ENCODE results near the gene SLCO2B1. TPM values are rescaled to one million over a fixed set of nuclear protein-coding genes. Genes with fewer than 3 reads are reported as not detected.

Gene SLCO2B1
- total RNA-seq, 1 experiment from 2014 or later, result 277 TPM

- Histone ChIP-seq H3K27me3 (replicated peaks; ENCODE audit: control insufficient read depth, insufficient read depth, low read length) (no peaks in the 10 kb centered on the region), H3K9me3 (no peaks in the 10 kb centered on the region), H3K4me3 (ENCODE audit: low read depth, low read length) (no peak overlapping the region), H3K4me1 (peaks cover 91% of the 10 kb centered on the region), H3K36me3 (ENCODE audit: control insufficient read depth, insufficient read depth, low read length) (no peaks in the 10 kb centered on the region)
- Mint-ChIP-seq H3K4me1 (ENCODE audit: low read depth, unreplicated experiment) (peaks cover 59% of the 10 kb centered on the region), H3K27me3 (ENCODE audit: insufficient read depth, unreplicated experiment) (no peaks in the 10 kb centered on the region), H3K36me3 (ENCODE audit: insufficient read depth, unreplicated experiment) (peaks cover 12% of the 10 kb centered on the region), H3K27ac (ENCODE audit: unreplicated experiment) (peak overlapping the region; percentile 75), H3K9me3 (ENCODE audit: unreplicated experiment) (no peaks in the 10 kb centered on the region), H3K4me3 (ENCODE audit: unreplicated experiment) (no peak overlapping the region)
- CTCF ChIA-PET, result interaction anchor here (0.9 to 11.4 kb wide), 7 partner anchors 7 to 98 kb away, joined by 3 to 887 read pairs (median 86); partner anchors contain the start of gene TPBGL
- no peak for DNase-seq
- POLR2A ChIA-PET, result interaction anchor here (0.6 to 3.9 kb wide), 6 partner anchors 8 to 57 kb away, joined by 3 to 43 read pairs (median 6); no protein-coding TSS in a partner anchor
- BruUV-seq (replicated peaks), result no TSS peak
- TF ChIP-seq, protein P1, sequence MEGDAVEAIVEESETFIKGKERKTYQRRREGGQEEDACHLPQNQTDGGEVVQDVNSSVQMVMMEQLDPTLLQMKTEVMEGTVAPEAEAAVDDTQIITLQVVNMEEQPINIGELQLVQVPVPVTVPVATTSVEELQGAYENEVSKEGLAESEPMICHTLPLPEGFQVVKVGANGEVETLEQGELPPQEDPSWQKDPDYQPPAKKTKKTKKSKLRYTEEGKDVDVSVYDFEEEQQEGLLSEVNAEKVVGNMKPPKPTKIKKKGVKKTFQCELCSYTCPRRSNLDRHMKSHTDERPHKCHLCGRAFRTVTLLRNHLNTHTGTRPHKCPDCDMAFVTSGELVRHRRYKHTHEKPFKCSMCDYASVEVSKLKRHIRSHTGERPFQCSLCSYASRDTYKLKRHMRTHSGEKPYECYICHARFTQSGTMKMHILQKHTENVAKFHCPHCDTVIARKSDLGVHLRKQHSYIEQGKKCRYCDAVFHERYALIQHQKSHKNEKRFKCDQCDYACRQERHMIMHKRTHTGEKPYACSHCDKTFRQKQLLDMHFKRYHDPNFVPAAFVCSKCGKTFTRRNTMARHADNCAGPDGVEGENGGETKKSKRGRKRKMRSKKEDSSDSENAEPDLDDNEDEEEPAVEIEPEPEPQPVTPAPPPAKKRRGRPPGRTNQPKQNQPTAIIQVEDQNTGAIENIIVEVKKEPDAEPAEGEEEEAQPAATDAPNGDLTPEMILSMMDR (IDR thresholded peaks at IDR 0.05; ENCODE audit: insufficient read depth in 1 of 2, low read depth in 1 of 2, low read length in 1 of 2, severe bottlenecking in 1 of 2, unreplicated experiment in 1 of 2), result no peak
- intact Hi-C loops (cut with micrococcal nuclease; ENCODE audit: unreplicated experiment), result no loop called here
Observed at GRCh38 chr11:75147875-75148263, 3.0 kb upstream of the SLCO2B1 start.

DNA sequence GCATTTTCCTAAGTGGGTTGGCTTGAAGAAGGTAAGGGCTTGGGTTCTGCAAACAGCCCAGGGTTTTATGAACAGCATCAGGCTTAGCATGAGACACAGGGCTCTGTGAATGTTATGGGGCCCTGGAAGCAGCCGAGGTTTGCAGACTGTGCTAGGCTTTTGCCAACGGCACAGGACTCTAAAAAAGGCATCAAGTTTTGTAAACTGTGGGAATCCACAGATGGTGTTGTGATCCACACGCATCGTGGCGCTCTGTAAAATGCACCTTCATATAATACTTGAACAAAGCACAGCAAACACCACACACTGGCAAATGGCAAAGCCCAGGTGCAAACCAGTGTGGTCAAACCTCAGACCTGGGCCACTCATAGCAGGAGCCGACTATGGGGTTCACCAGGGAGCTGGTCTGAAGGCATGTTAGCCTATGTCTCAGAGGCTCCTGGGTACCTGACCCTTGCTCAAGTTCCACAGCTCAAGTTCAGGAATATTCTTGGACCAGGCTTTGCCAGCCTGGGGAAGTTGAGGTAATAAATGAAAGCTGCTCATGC, 2.4 kb upstream of the SLCO2B1 start:
- Histone ChIP-seq H3K27me3 (replicated peaks; ENCODE audit: control insufficient read depth, insufficient read depth, low read length) (no peaks in the 10 kb centered on the region), H3K4me3 (ENCODE audit: low read depth, low read length) (no peak overlapping the region), H3K36me3 (ENCODE audit: control insufficient read depth, insufficient read depth, low read length) (no peaks in the 10 kb centered on the region), H3K4me1 (peaks cover 91% of the 10 kb centered on the region), H3K9me3 (no peaks in the 10 kb centered on the region)
- TF ChIP-seq, protein P1 (IDR thresholded peaks at IDR 0.05; ENCODE audit: insufficient read depth in 1 of 2, low read depth in 1 of 2, low read length in 1 of 2, severe bottlenecking in 1 of 2, unreplicated experiment in 1 of 2), result no peak
- H3K27ac Mint-ChIP-seq (ENCODE audit: unreplicated experiment), result no peak overlapping the region
- H3K36me3 Mint-ChIP-seq (ENCODE audit: insufficient read depth, unreplicated experiment), result peaks cover 12% of the 10 kb centered on the region
- H3K4me1 Mint-ChIP-seq (ENCODE audit: low read depth, unreplicated experiment), result peaks cover 58% of the 10 kb centered on the region
- POLR2A ChIA-PET, result no interaction called here
- CTCF ChIA-PET, result interaction anchor here (1.5 kb wide), 1 partner anchor 56 kb away, joined by 4 read pairs; no protein-coding TSS in a partner anchor
- H3K9me3 Mint-ChIP-seq (ENCODE audit: unreplicated experiment), result no peaks in the 10 kb centered on the region
- intact Hi-C loops (cut with micrococcal nuclease; ENCODE audit: unreplicated experiment), result no loop called here
- no peaks in the 10 kb centered on the region for H3K27me3 Mint-ChIP-seq (ENCODE audit: insufficient read depth, unreplicated experiment)
- DNase-seq, result no peak
- no peak overlapping the region for H3K4me3 Mint-ChIP-seq (ENCODE audit: unreplicated experiment)
- BruUV-seq (replicated peaks), result no TSS peak

DNA sequence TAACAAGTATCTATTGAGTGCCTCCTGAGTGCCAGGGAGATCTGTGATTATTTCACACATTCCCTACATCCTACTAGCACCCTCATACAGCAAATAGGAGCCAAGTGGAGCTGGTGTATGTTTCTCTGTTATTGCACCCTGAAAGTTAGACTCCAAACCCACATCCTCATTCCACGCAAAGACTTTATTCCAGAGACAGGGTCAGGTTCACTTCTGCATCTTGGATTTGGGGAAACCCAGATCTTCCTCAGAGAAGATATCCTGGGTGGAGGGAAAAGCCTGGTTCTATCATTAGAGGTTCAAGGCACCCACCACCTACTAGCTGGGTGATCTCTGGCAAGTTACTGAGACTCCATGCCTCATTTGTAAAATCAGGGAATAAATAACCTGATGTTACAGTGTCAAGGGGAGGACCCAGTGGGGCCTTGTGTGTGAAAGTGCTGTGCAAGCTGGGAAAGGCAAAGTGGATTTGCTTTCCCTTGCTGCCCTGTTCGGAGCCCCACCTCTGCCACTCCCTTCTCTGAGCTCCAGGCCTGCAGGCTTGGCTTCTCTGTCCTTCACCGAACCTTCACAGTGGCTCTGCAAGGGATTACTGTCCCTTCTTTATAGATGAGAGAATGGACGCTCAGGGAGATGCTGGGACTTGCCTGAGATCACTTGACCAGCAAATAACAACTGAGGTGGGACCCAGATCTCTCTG, 991 bp upstream of the SLCO2B1 start:
- ChIA-PET POLR2A (interaction anchor here (0.9 kb wide), 1 partner anchor 10 kb away, joined by 3 read pairs; no protein-coding TSS in a partner anchor), CTCF (interaction anchor here (0.8 to 7.1 kb wide), 6 partner anchors 9 to 99 kb away, joined by 3 to 101 read pairs (median 5); no protein-coding TSS in a partner anchor)
- BruUV-seq (replicated peaks), result no TSS peak
- Mint-ChIP-seq H3K27me3 (ENCODE audit: insufficient read depth, unreplicated experiment) (no peaks in the 10 kb centered on the region), H3K36me3 (ENCODE audit: insufficient read depth, unreplicated experiment) (peaks cover 12% of the 10 kb centered on the region), H3K27ac (ENCODE audit: unreplicated experiment) (peak overlapping the region; percentile 5), H3K4me3 (ENCODE audit: unreplicated experiment) (no peak overlapping the region), H3K4me1 (ENCODE audit: low read depth, unreplicated experiment) (peaks cover 58% of the 10 kb centered on the region), H3K9me3 (ENCODE audit: unreplicated experiment) (no peaks in the 10 kb centered on the region)
- no peaks in the 10 kb centered on the region for H3K9me3 ChIP-seq
- peaks cover 99% of the 10 kb centered on the region for H3K4me1 ChIP-seq
- TF ChIP-seq, protein P1 (IDR thresholded peaks at IDR 0.05; ENCODE audit: insufficient read depth in 1 of 2, low read depth in 1 of 2, low read length in 1 of 2, severe bottlenecking in 1 of 2, unreplicated experiment in 1 of 2), result no peak
- no peaks in the 10 kb centered on the region for H3K27me3 ChIP-seq (replicated peaks; ENCODE audit: control insufficient read depth, insufficient read depth, low read length)
- H3K4me3 ChIP-seq (ENCODE audit: low read depth, low read length), result no peak overlapping the region
- DNase-seq, result no peak
- no peaks in the 10 kb centered on the region for H3K36me3 ChIP-seq (ENCODE audit: control insufficient read depth, insufficient read depth, low read length)
- intact Hi-C loops (cut with micrococcal nuclease; ENCODE audit: unreplicated experiment), result no loop called here

All from Caco-2 (cell line).